ENCODE results near the gene SULT2A1.
"Not testable (repeated sequence)": the region's sequence is repeated elsewhere in the genome, so short reads cannot be mapped to it uniquely, and the experiment has no call there.

- TF ChIP-seq EZH2 (IDR thresholded peaks at IDR 0.05); RAD21 (IDR thresholded peaks at IDR 0.05; ENCODE audit: low read depth); POLR2AphosphoS5 (IDR thresholded peaks at IDR 0.05; ENCODE audit: low read depth, low read length); SIN3A (IDR thresholded peaks at IDR 0.05; ENCODE audit: low read depth); CTCF (IDR thresholded peaks at IDR 0.05 in 2 of 3, conservative IDR thresholded peaks at IDR 0.05 in 1 of 3; ENCODE audit: borderline replicate concordance in 1 of 3, insufficient read depth in 1 of 3, low read depth in 2 of 3, low read length in 2 of 3); POLR2A (IDR thresholded peaks at IDR 0.05; ENCODE audit: borderline replicate concordance, extremely low read depth, insufficient read depth, insufficient read length); EZH2phosphoT487 (IDR thresholded peaks at IDR 0.05; ENCODE audit: borderline replicate concordance); ZFX (IDR thresholded peaks at IDR 0.05); CEBPB (IDR thresholded peaks at IDR 0.05; ENCODE audit: low read depth): not testable (repeated sequence)
Observed at GRCh38 chr19:47879385-47879784, 6.7 kb downstream of the SULT2A1 start.
